Measurements from ENCODE around the gene DDX3X. TPM values are rescaled to one million over a fixed set of nuclear protein-coding genes. Genes with fewer than 3 reads are reported as not detected.

Gene DDX3X
- total and polyA plus RNA-seq, 2 of the 13 experiments (the other 11 are each of a cell fraction or from before 2014, with no cell fraction given) = 53.5 to 239 TPM

DNA sequence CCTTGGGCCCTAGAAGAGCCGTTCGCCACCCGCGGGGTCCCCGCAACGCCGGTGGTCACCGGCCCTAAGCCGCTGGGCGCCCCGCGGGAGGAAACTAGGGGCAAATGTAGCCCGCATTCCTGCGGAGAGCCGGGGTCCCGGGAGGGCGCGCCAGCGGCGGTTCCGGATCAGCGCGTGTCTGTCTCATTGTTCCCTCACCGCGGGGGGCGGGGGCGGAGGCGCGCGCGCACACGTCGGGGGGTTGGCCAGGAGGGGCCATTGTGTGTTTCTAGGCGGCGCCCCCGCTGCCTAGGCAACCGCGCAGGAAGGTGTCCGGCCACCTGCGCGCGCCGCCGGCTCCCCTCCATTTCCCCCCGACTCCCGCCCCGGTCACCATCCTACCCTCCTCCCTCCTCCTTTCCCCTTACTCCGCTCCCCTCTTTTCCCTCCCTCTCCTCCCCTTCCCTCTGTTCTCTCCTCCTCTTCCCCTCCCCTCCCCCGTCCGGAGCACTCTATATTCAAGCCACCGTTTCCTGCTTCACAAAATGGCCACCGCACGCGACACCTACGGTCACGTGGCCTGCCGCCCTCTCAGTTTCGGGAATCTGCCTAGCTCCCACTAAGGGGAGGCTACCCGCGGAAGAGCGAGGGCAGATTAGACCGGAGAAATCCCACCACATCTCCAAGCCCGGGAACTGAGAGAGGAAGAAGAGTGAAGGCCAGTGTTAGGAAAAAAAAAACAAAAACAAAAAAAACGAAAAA, 789 bp upstream of the DDX3X start (continued):
- TF ChIP-seq, protein P1, sequence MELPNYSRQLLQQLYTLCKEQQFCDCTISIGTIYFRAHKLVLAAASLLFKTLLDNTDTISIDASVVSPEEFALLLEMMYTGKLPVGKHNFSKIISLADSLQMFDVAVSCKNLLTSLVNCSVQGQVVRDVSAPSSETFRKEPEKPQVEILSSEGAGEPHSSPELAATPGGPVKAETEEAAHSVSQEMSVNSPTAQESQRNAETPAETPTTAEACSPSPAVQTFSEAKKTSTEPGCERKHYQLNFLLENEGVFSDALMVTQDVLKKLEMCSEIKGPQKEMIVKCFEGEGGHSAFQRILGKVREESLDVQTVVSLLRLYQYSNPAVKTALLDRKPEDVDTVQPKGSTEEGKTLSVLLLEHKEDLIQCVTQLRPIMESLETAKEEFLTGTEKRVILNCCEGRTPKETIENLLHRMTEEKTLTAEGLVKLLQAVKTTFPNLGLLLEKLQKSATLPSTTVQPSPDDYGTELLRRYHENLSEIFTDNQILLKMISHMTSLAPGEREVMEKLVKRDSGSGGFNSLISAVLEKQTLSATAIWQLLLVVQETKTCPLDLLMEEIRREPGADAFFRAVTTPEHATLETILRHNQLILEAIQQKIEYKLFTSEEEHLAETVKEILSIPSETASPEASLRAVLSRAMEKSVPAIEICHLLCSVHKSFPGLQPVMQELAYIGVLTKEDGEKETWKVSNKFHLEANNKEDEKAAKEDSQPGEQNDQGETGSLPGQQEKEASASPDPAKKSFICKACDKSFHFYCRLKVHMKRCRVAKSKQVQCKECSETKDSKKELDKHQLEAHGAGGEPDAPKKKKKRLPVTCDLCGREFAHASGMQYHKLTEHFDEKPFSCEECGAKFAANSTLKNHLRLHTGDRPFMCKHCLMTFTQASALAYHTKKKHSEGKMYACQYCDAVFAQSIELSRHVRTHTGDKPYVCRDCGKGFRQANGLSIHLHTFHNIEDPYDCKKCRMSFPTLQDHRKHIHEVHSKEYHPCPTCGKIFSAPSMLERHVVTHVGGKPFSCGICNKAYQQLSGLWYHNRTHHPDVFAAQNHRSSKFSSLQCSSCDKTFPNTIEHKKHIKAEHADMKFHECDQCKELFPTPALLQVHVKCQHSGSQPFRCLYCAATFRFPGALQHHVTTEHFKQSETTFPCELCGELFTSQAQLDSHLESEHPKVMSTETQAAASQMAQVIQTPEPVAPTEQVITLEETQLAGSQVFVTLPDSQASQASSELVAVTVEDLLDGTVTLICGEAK (IDR thresholded peaks at IDR 0.05) = no peak
- TF ChIP-seq, protein P1 (CRISPR knock-in tag; IDR thresholded peaks at IDR 0.05) = no peak; the same call in 1 of the 2 replicates
- TF ChIP-seq ZNF780A (CRISPR knock-in tag; IDR thresholded peaks at IDR 0.05) (no peak), MXD4 (CRISPR knock-in tag; IDR thresholded peaks at IDR 0.05) (0 out of 2 replicates have a peak, but pooled peaks have one; percentile 28), HDAC1 (CRISPR knock-in tag; IDR thresholded peaks at IDR 0.05) (peak; percentile 60), HOXA9 (CRISPR knock-in tag; IDR thresholded peaks at IDR 0.05; ENCODE audit: borderline replicate concordance) (no peak), RBFOX2 (IDR thresholded peaks at IDR 0.05; ENCODE audit: low read depth, low read length) (peak; percentile 73), RXRB (CRISPR knock-in tag; IDR thresholded peaks at IDR 0.05; ENCODE audit: borderline replicate concordance) (no peak), ZNF558 (CRISPR knock-in tag; IDR thresholded peaks at IDR 0.05; ENCODE audit: borderline replicate concordance) (peak; percentile 40; the same call in 1 of the 2 replicates)
- TF ChIP-seq, protein P2, sequence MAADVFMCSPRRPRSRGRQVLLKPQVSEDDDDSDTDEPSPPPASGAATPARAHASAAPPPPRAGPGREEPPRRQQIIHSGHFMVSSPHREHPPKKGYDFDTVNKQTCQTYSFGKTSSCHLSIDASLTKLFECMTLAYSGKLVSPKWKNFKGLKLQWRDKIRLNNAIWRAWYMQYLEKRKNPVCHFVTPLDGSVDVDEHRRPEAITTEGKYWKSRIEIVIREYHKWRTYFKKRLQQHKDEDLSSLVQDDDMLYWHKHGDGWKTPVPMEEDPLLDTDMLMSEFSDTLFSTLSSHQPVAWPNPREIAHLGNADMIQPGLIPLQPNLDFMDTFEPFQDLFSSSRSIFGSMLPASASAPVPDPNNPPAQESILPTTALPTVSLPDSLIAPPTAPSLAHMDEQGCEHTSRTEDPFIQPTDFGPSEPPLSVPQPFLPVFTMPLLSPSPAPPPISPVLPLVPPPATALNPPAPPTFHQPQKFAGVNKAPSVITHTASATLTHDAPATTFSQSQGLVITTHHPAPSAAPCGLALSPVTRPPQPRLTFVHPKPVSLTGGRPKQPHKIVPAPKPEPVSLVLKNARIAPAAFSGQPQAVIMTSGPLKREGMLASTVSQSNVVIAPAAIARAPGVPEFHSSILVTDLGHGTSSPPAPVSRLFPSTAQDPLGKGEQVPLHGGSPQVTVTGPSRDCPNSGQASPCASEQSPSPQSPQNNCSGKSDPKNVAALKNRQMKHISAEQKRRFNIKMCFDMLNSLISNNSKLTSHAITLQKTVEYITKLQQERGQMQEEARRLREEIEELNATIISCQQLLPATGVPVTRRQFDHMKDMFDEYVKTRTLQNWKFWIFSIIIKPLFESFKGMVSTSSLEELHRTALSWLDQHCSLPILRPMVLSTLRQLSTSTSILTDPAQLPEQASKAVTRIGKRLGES (CRISPR knock-in tag; IDR thresholded peaks at IDR 0.05; ENCODE audit: borderline replicate concordance) = no peak
- TF ChIP-seq, protein P3, sequence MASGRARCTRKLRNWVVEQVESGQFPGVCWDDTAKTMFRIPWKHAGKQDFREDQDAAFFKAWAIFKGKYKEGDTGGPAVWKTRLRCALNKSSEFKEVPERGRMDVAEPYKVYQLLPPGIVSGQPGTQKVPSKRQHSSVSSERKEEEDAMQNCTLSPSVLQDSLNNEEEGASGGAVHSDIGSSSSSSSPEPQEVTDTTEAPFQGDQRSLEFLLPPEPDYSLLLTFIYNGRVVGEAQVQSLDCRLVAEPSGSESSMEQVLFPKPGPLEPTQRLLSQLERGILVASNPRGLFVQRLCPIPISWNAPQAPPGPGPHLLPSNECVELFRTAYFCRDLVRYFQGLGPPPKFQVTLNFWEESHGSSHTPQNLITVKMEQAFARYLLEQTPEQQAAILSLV (CRISPR knock-in tag; IDR thresholded peaks at IDR 0.05; ENCODE audit: borderline replicate concordance) = 0 out of 2 replicates have a peak, but pooled peaks have one; percentile 31
- TF ChIP-seq, protein P4, sequence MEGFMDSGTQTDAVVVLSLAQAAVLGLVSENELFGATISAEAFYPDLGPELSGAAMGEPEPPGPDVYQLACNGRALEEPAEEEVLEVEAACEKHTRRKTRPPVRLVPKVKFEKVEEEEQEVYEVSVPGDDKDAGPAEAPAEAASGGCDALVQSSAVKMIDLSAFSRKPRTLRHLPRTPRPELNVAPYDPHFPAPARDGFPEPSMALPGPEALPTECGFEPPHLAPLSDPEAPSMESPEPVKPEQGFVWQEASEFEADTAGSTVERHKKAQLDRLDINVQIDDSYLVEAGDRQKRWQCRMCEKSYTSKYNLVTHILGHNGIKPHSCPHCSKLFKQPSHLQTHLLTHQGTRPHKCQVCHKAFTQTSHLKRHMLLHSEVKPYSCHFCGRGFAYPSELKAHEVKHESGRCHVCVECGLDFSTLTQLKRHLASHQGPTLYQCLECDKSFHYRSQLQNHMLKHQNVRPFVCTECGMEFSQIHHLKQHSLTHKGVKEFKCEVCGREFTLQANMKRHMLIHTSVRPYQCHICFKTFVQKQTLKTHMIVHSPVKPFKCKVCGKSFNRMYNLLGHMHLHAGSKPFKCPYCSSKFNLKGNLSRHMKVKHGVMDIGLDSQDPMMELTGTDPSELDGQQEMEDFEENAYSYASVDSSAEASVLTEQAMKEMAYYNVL (CRISPR knock-in tag; IDR thresholded peaks at IDR 0.05; ENCODE audit: borderline replicate concordance) = peak; percentile 97

All from HepG2 (cell line).